Hepatocyte (in vitro differentiated cells): Measurements from ENCODE around the gene CFAP77. TPM values are rescaled to one million over a fixed set of nuclear protein-coding genes. Genes with fewer than 3 reads are reported as not detected.

Experiments used
- DNase-seq: peaks from one replicate; pipeline ENCODE4 v3.0.0-alpha.2; 2016; ENCODE audit warnings: low spot score
- H2AFZ ChIP-seq: fragments of 200-600 bp; sonication (generic); 2 replicates; pipeline ENCODE4 v1.6.0; 2016; ENCODE audit warnings: antibody characterized with exemption, mild to moderate bottlenecking
- H3K27ac ChIP-seq: fragments of 200-600 bp; sonication (generic); 2 replicates; pipeline ENCODE4 v1.5.1; 2016; ENCODE audit warnings: mild to moderate bottlenecking
- H3K27me3 ChIP-seq: fragments of 200-600 bp; sonication (generic); 2 replicates; pipeline ENCODE4 v1.6.1; 2016
- H3K36me3 ChIP-seq: fragments of 200-600 bp; sonication (generic); replicated peaks from 2 replicates; pipeline ENCODE4 v1.5.1; 2016; ENCODE audit warnings: low read depth; ENCODE audit not compliant: insufficient read depth
- H3K4me1 ChIP-seq: fragments of 200-600 bp; sonication (generic); 2 replicates; pipeline ENCODE4 v1.5.1; 2016; ENCODE audit warnings: mild to moderate bottlenecking, moderate library complexity; ENCODE audit not compliant: insufficient read depth
- H3K4me2 ChIP-seq: fragments of 200-600 bp; sonication (generic); 2 replicates; pipeline ENCODE4 v1.6.0; 2016
- H3K4me3 ChIP-seq: fragments of 200-600 bp; sonication (generic); 2 replicates; pipeline ENCODE4 v1.5.1; 2016; ENCODE audit warnings: mild to moderate bottlenecking
- H3K79me2 ChIP-seq: fragments of 200-600 bp; sonication (generic); 2 replicates; pipeline ENCODE4 v1.6.0; 2017; ENCODE audit warnings: mild to moderate bottlenecking
- H3K9me2 ChIP-seq: fragments of 200-600 bp; sonication (generic); replicated peaks from 2 replicates; pipeline ENCODE4 v1.6.0; 2017; ENCODE audit warnings: mild to moderate bottlenecking; ENCODE audit not compliant: insufficient read depth
- H3K9me3 ChIP-seq: fragments of 200-600 bp; sonication (generic); 2 replicates; pipeline ENCODE4 v1.5.1; 2016; ENCODE audit warnings: low read depth, mild to moderate bottlenecking
- H4K20me1 ChIP-seq: fragments of 200-600 bp; sonication (generic); 2 replicates; pipeline ENCODE4 v1.6.0; 2016; ENCODE audit warnings: mild to moderate bottlenecking; ENCODE audit not compliant: insufficient read depth, poor library complexity, severe bottlenecking
- EZH2 ChIP-seq: fragments of 200-600 bp; sonication (generic); IDR thresholded peaks from 2 replicates; pipeline ENCODE4 v1.6.1; 2016; ENCODE audit warnings: antibody characterized with exemption, mild to moderate bottlenecking, borderline replicate concordance
- EZH2phosphoT487 ChIP-seq: fragments of 200-600 bp; sonication (generic); IDR thresholded peaks from one replicate; pipeline ENCODE4 v1.6.1; 2018; ENCODE audit warnings: antibody characterized with exemption, mild to moderate bottlenecking, low read depth, moderate library complexity; ENCODE audit not compliant: unreplicated experiment, severe bottlenecking
- WGBS: methylation state at CpG from one replicate; pipeline ENCODE4 v1.1.6; 2016; ENCODE audit warnings: low lambda C conversion rate; ENCODE audit errors: missing lambda C conversion rate; 5-methylcytosine and 5-hydroxymethylcytosine counted together
- polyA plus RNA-seq: library from polyadenylated mRNA; unstranded; fragments of >200 nt; fragmentation: Nextera tagmentation; extraction: Ambion mirVana; gene quantifications from 2 replicates; pipeline ENCODE4 v1.2.1, GENCODE V29; 2016
- total RNA-seq: library from RNA; depleted of rRNA; stranded (reverse); fragments of >200 nt; gene quantifications from 2 replicates; pipeline ENCODE4 v1.2.3, GENCODE V29; 2014
- TF ChIP-seq, protein P1 (sequence below): fragments of 200-600 bp; sonication (generic); IDR thresholded peaks from 2 replicates; pipeline ENCODE4 v1.5.1; 2016; ENCODE audit warnings: antibody characterized with exemption, mild to moderate bottlenecking; ENCODE audit not compliant: poor library complexity

Gene CFAP77
- total and polyA plus RNA-seq, 2 experiments from 2014 or later = 0.70 to 1.2 TPM

DNA sequence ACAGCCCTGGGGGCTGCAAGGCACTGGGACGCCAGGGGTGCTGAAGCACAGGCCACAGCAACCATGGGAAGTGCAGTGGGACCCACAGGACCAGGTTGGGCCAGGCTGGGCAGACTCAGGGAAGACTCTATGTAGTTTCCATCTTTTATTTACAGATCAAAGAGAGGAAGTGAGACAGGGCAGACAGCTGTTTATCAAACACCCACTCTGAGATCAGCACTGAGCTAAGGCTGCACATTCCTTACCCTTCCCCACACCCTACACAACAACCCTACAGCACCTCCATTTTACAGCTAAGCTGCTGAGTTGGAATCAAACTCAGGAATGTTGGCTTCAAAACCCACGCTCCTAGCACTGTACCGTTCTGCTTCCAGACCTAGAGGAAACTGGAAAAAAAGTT lies 192.2 kb downstream of the CFAP77 start:
- Histone ChIP-seq H3K36me3 (no peaks in the 10 kb centered on the region), H3K9me3 (no peaks in the 10 kb centered on the region), H3K4me2 (no peak overlapping the region), H3K27ac (no peak overlapping the region), H3K4me3 (no peak overlapping the region), H3K79me2 (no peaks in the 10 kb centered on the region), H2AFZ (no peak overlapping the region), H3K27me3 (no peaks in the 10 kb centered on the region), H4K20me1 (no peaks in the 10 kb centered on the region), H3K4me1 (no peaks in the 10 kb centered on the region), H3K9me2 (no peaks in the 10 kb centered on the region)
- DNase-seq = no peak
- TF ChIP-seq, protein P1, sequence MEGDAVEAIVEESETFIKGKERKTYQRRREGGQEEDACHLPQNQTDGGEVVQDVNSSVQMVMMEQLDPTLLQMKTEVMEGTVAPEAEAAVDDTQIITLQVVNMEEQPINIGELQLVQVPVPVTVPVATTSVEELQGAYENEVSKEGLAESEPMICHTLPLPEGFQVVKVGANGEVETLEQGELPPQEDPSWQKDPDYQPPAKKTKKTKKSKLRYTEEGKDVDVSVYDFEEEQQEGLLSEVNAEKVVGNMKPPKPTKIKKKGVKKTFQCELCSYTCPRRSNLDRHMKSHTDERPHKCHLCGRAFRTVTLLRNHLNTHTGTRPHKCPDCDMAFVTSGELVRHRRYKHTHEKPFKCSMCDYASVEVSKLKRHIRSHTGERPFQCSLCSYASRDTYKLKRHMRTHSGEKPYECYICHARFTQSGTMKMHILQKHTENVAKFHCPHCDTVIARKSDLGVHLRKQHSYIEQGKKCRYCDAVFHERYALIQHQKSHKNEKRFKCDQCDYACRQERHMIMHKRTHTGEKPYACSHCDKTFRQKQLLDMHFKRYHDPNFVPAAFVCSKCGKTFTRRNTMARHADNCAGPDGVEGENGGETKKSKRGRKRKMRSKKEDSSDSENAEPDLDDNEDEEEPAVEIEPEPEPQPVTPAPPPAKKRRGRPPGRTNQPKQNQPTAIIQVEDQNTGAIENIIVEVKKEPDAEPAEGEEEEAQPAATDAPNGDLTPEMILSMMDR = no peak
- no peak for TF ChIP-seq EZH2
- TF ChIP-seq EZH2phosphoT487 = no peak
- WGBS = 61% methylated on average over 3 of the region's 3 CpGs

GRCh38 chr9:132605387-132605786 lies 195.4 kb downstream of the CFAP77 start:
- Histone ChIP-seq H3K79me2 (no peaks in the 10 kb centered on the region), H3K9me3 (no peaks in the 10 kb centered on the region), H3K27ac (no peak overlapping the region), H3K4me3 (no peak overlapping the region), H3K4me2 (no peak overlapping the region), H2AFZ (no peak overlapping the region), H3K27me3 (no peaks in the 10 kb centered on the region), H3K9me2 (no peaks in the 10 kb centered on the region), H3K4me1 (no peaks in the 10 kb centered on the region), H4K20me1 (no peaks in the 10 kb centered on the region), H3K36me3 (no peaks in the 10 kb centered on the region)
- WGBS = 95% methylated on average over 6 of the region's 6 CpGs
- no peak for DNase-seq
- TF ChIP-seq EZH2 (no peak), EZH2phosphoT487 (no peak)
- TF ChIP-seq, protein P1 = no peak

DNA sequence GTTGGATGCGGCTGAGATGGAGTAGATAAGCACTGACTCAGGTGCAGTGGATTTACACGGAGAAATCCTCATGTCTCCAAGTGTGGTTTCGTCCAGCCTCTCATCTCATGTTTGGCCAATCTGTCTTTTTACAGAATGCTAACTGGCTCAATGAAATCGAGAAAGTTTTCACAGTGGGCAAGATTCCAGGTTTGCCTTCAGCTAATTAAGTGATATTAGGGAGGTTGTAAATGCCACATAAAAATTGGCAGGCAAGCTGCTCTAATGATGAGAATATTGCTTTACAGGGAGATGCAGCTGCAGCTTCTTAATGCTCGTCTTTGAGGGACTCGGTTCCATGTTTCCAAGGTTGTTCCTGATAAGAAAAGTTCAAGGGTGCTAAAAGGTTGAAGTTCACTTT lies 196.1 kb downstream of the CFAP77 start:
- Histone ChIP-seq H3K79me2 (no peaks in the 10 kb centered on the region), H3K4me3 (no peak overlapping the region), H3K27me3 (no peaks in the 10 kb centered on the region), H3K9me3 (no peaks in the 10 kb centered on the region), H3K4me2 (no peak overlapping the region), H4K20me1 (no peaks in the 10 kb centered on the region), H3K27ac (no peak overlapping the region), H2AFZ (no peak overlapping the region), H3K9me2 (no peaks in the 10 kb centered on the region), H3K36me3 (no peaks in the 10 kb centered on the region), H3K4me1 (no peaks in the 10 kb centered on the region)
- TF ChIP-seq EZH2phosphoT487 (no peak), EZH2 (no peak)
- TF ChIP-seq, protein P1 = no peak
- 82% methylated on average over 6 of the region's 6 CpGs for WGBS
- DNase-seq = no peak

DNA sequence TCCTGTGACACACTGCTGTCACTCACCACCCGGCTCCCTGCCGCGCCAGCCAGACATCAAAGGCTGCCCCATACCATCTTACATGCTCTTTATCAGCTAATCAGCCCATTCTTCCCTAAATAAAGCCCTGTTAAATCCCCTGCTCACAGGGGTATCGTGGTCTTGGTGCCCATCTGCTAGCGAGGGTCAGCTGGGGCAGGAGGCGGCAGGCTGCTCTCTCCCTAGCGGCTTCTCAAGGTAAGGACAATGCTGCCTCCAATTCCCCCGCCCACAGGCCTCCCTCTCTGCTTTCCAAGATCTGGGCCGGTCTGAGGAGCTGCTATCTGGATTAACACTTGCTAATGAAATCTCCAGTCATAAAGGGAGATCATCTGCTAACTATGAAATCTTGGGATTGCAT lies 199.2 kb downstream of the CFAP77 start:
- DNase-seq = no peak
- no peak for TF ChIP-seq EZH2phosphoT487
- TF ChIP-seq EZH2 = no peak
- TF ChIP-seq, protein P1 = no peak
- no peaks in the 10 kb centered on the region for H4K20me1 ChIP-seq
- no peak overlapping the region for H3K4me3 ChIP-seq
- no peak overlapping the region for H3K27ac ChIP-seq
- no peaks in the 10 kb centered on the region for H3K36me3 ChIP-seq
- no peak overlapping the region for H3K4me2 ChIP-seq
- no peaks in the 10 kb centered on the region for H3K27me3 ChIP-seq
- H3K79me2 ChIP-seq = no peaks in the 10 kb centered on the region
- H3K4me1 ChIP-seq = no peaks in the 10 kb centered on the region
- no peak overlapping the region for H2AFZ ChIP-seq
- H3K9me3 ChIP-seq = no peaks in the 10 kb centered on the region
- WGBS = 87% methylated on average over 9 of the region's 9 CpGs
- no peaks in the 10 kb centered on the region for H3K9me2 ChIP-seq
